Loucy (cell line): ENCODE data around the gene CAMTA1.

Experiments
- EZH2phosphoT487 ChIP-seq: fragments of 200-600 bp; IDR thresholded peaks from 2 replicates; pipeline ENCODE4 v1.6.1; 2018; ENCODE audit warnings: antibody characterized with exemption, mild to moderate bottlenecking, moderate library complexity, borderline replicate concordance
- TF ChIP-seq, protein P1 (sequence below): fragments of 200-600 bp; sonication (generic); conservative IDR thresholded peaks from 2 replicates; pipeline ENCODE4 v1.5.1; 2014; ENCODE audit warnings: mild to moderate bottlenecking, antibody characterized with exemption, low read length

DNA sequence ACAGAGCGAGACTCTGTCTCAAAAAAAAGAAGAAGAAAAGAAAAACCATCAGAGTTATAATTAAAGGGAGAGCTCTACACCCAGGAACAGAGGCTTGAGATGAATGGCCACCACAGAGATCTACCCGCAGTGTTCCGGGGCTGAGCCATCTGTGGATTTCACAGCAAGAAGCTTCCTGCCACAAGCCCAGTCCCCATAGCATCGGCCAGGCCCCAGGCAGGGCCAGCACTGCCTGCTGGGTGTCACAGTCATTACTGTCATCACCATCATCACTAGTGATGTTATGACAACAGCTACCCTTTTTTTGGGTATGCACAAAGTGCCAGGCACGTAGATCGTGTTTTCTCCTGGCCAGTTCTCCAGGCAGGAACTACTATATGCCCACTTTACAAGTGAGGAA is 874.3 kb downstream of the CAMTA1 start:
- TF ChIP-seq, protein P1, sequence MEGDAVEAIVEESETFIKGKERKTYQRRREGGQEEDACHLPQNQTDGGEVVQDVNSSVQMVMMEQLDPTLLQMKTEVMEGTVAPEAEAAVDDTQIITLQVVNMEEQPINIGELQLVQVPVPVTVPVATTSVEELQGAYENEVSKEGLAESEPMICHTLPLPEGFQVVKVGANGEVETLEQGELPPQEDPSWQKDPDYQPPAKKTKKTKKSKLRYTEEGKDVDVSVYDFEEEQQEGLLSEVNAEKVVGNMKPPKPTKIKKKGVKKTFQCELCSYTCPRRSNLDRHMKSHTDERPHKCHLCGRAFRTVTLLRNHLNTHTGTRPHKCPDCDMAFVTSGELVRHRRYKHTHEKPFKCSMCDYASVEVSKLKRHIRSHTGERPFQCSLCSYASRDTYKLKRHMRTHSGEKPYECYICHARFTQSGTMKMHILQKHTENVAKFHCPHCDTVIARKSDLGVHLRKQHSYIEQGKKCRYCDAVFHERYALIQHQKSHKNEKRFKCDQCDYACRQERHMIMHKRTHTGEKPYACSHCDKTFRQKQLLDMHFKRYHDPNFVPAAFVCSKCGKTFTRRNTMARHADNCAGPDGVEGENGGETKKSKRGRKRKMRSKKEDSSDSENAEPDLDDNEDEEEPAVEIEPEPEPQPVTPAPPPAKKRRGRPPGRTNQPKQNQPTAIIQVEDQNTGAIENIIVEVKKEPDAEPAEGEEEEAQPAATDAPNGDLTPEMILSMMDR, result no peak
- TF ChIP-seq EZH2phosphoT487, result no peak
